ENCODE data around the gene TBC1D22A. TPM values are rescaled to one million over a fixed set of nuclear protein-coding genes. Genes with fewer than 3 reads are reported as not detected.

The TBC1D22A gene
- total RNA-seq, 1 donor from 2014 or later: 87.8 TPM

DNA sequence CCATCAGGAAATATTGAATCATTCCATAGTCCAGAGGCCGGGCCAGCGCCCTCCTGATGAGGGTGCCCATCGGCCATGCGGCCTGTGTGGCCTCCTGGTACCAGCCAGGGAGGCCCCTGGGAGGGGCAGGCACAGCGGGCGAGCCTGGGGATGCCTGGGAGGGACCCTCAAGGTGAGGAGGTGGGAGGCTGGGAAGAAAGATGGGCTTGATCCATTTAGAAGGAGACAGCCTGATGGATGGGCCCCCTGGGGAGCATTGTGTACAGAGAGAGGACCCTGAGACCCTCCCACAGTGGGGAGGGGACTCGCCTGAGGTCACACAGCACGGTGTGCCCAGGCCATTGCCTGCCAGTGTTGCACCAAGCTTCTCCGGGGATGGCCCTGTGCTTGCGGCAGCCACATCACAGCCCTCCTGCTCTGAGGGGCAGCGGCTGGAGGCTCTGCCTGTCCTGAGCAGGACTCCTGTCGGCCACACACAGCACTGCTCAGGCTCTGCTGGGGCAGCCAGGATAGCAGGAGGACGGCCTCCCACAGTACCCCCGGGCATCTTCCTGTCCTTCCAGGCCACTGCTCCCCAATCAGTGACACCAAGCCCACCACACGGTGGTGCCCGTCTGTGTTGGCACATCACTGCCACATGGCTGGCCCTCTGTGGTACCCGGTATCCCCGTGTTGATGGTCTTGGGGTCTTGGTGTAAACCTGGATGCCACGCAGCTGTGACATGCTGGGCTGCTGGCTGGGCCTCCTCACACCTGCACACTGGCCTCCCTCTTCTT, 290.0 kb downstream of the TBC1D22A start:
- no peaks in the 10 kb centered on the region for H3K4me1 ChIP-seq
- H3K36me3 ChIP-seq: no peaks in the 10 kb centered on the region
- TF ChIP-seq, protein P1, sequence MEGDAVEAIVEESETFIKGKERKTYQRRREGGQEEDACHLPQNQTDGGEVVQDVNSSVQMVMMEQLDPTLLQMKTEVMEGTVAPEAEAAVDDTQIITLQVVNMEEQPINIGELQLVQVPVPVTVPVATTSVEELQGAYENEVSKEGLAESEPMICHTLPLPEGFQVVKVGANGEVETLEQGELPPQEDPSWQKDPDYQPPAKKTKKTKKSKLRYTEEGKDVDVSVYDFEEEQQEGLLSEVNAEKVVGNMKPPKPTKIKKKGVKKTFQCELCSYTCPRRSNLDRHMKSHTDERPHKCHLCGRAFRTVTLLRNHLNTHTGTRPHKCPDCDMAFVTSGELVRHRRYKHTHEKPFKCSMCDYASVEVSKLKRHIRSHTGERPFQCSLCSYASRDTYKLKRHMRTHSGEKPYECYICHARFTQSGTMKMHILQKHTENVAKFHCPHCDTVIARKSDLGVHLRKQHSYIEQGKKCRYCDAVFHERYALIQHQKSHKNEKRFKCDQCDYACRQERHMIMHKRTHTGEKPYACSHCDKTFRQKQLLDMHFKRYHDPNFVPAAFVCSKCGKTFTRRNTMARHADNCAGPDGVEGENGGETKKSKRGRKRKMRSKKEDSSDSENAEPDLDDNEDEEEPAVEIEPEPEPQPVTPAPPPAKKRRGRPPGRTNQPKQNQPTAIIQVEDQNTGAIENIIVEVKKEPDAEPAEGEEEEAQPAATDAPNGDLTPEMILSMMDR (IDR thresholded peaks at IDR 0.05): no peak
- H3K4me3 ChIP-seq: no peak overlapping the region
- no peak overlapping the region for H3K27ac ChIP-seq
- H3K27me3 ChIP-seq: no peaks in the 10 kb centered on the region
- no peak for DNase-seq (ENCODE audit: low spot score in 2 of 2)
- intact Hi-C loops (cut with DNase I): no loop called here
- H3K9me3 ChIP-seq: no peaks in the 10 kb centered on the region

DNA sequence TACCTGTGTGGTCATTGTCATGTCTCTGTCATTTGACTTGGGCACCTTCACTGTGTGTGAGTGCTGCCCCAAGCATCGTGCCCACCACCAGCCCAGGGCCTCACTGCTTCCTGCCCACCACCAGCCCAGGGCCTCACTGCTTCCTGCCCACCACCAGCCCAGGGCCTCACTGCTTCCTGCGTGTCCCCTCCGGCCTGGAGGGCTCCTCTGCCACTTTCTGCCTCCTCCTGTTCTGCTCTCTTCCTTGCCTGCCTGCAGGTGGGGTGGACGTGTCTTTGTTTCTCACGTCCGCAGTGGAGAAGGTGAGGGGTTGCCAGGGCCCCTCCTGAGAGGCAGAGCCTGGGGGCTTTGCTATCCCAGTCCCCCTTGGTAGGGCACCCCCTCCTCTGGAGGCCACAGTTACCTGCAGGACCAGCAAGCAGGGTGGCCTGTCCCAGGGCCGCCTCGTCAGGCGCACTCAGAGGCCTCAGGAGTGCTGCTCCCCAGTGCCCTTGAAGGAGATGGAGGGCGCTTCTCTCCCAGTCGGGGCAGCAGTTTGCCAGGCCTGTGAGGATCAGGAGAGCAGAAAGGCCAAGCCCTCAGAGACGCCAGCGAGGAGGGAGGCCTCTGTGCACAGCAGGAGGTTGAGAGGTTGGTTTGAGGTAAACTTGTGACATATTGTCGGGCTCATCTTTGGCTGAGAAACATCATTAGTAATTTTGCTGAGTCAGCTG, 290.7 kb downstream of the TBC1D22A start:
- DNase-seq (ENCODE audit: low spot score in 2 of 2): no peak
- Histone ChIP-seq H3K9me3 (no peaks in the 10 kb centered on the region), H3K36me3 (no peaks in the 10 kb centered on the region), H3K27ac (no peak overlapping the region), H3K27me3 (no peaks in the 10 kb centered on the region), H3K4me3 (no peak overlapping the region), H3K4me1 (no peaks in the 10 kb centered on the region)
- TF ChIP-seq, protein P1 (IDR thresholded peaks at IDR 0.05): no peak
- intact Hi-C loops (cut with DNase I): no loop called here

DNA sequence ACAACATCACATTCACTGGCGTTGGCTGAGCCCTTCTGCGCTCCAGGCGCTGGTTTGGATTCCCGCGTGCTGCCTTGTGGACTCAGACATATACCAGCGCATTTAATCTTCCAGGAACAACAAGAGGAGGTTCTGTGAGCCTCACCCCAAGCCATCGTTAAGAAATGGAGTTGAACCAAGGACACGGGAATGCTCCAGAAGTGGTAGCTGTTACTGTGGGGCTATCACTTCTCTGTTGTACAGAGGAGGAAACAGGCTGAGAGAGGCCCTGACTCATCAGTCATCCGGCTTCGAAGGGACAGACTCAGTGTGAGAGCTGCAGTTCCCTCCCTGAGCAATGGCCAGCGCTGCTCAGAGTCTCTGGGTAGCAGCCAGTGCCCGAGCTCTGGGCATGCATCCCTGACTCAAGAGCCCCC, 291.3 kb downstream of the TBC1D22A start:
- TF ChIP-seq, protein P1 (IDR thresholded peaks at IDR 0.05): no peak
- Histone ChIP-seq H3K27me3 (no peaks in the 10 kb centered on the region), H3K27ac (no peak overlapping the region), H3K4me1 (no peaks in the 10 kb centered on the region), H3K36me3 (no peaks in the 10 kb centered on the region), H3K4me3 (no peak overlapping the region), H3K9me3 (no peaks in the 10 kb centered on the region)
- intact Hi-C loops (cut with DNase I): no loop called here
- no peak for DNase-seq (ENCODE audit: low spot score in 2 of 2)

DNA sequence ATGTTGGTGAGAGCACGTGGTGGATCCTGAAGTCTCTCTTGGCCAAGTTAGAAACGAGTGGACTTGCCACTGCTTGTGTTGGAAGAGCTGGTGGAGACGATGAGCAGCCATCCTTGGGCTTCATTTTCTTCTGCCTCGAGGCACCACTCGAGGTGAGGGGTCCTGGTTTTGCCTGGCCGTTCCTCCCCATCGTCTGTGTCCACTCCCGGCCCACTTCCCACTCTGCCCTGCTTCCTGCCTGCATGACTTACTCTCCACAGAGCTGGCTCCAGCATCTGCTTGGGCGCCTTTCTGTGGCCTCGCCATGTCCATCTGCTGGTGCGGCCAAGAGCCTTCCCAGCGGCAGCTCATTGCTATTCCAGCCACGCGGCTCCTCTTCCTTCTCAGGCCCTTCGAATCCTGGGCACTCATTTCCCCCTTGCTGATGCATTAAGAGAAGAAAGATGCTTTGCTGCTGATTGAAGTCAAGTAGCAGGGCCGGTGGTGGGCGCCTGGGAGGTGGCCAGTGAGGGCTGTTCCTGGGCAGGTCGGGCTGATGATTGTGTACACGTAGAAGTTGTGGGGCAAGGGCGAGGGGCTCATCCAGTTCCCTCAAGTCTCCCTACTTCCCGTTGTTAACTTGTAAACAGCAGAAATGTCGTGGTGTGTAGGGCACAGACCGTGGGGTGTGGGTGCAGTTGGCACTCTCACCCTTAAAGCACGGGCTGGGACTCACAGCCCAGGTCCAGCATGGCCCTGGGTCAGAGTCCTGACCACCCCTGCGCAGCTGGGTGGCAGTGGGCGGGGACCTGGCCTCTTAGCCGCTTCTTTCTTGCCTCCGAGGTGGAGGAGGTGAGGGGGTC, 292.0 kb downstream of the TBC1D22A start:
- no peak overlapping the region for H3K4me3 ChIP-seq
- H3K9me3 ChIP-seq: no peaks in the 10 kb centered on the region
- no peaks in the 10 kb centered on the region for H3K27me3 ChIP-seq
- no peaks in the 10 kb centered on the region for H3K36me3 ChIP-seq
- TF ChIP-seq, protein P1 (IDR thresholded peaks at IDR 0.05): no peak
- no peaks in the 10 kb centered on the region for H3K4me1 ChIP-seq
- no peak overlapping the region for H3K27ac ChIP-seq
- intact Hi-C loops (cut with DNase I): no loop called here
- no peak for DNase-seq (ENCODE audit: low spot score in 2 of 2)

- H3K4me1 ChIP-seq: no peaks in the 10 kb centered on the region
- H3K27ac ChIP-seq: no peak overlapping the region
- peaks cover 0 to 3% of the 10 kb centered on the region in 2 donors for H3K36me3 ChIP-seq
- TF ChIP-seq, protein P1 (IDR thresholded peaks at IDR 0.05): no peak
- intact Hi-C loops (cut with DNase I): no loop called here
- no peak for DNase-seq (ENCODE audit: low spot score in 2 of 2)
- no peak overlapping the region for H3K4me3 ChIP-seq
- no peaks in the 10 kb centered on the region for H3K27me3 ChIP-seq
- H3K9me3 ChIP-seq: no peaks in the 10 kb centered on the region
These were observed 292.6 kb downstream of the TBC1D22A start for GRCh38 chr22:47055073-47055355.

Measured in ascending aorta (tissue), 2 donors.